ENCODE results near the gene PPEF2. TPM values are rescaled to one million over a fixed set of nuclear protein-coding genes. Genes with fewer than 3 reads are reported as not detected.

Gene PPEF2
- total RNA-seq, 2 experiments from 2014 or later: 0.49 to 0.56 TPM

DNA sequence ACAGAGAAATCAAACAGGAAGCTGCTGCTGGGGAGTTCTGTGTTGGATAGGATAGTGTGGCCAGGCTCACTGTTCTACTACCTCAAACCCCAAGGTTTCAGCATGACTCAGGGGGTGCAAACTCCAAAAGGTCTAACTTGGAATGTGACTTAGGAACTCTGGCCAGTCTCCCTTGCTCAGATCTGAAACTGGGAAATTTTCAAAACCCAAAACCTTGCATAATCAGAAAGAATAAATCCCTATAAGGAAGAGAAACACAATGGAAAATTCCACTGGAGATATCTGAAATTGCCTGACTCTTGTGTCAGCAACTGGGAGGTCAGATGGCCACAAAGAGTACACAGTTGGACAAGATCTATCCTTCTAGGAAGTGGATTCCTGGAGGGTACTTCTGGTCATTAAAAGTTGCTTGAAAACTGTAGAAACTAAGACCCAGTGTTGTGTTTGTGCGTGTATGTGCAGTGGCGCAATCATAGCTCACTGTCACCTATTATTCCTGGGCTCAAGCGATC lies 58.0 kb downstream of the PPEF2 start:
- no peak overlapping the region for H3K27ac ChIP-seq (ENCODE audit: low read depth in 1 of 2, low read length in 2 of 2)
- Mint-ChIP-seq H3K4me1 (ENCODE audit: low read depth) (no peaks in the 10 kb centered on the region), H3K36me3 (ENCODE audit: low read depth) (no peaks in the 10 kb centered on the region), H3K27ac (no peak overlapping the region), H3K27me3 (no peaks in the 10 kb centered on the region), H3K4me3 (no peak overlapping the region), H3K9me3 (no peaks in the 10 kb centered on the region)
- H3K4me1 ChIP-seq (ENCODE audit: insufficient read depth, low read length): peaks cover 4% of the 10 kb centered on the region
- H3K9me3 ChIP-seq (ENCODE audit: control insufficient read depth in 1 of 2, insufficient read depth in 1 of 2, low read length in 2 of 2): no peaks in the 10 kb centered on the region
- ChIA-PET POLR2A (no interaction called here), CTCF (no interaction called here)
- no peak overlapping the region for H3K4me3 ChIP-seq (ENCODE audit: low read length)
- ATAC-seq (ENCODE audit: poor library complexity): no peak
- H3K27me3 ChIP-seq (ENCODE audit: control insufficient read depth in 1 of 2, insufficient read depth in 2 of 2, low read length in 2 of 2): no peaks in the 10 kb centered on the region
- no peak for DNase-seq
- H3K36me3 ChIP-seq (ENCODE audit: insufficient read depth, low read length): no peaks in the 10 kb centered on the region
- intact Hi-C loops (cut with DNase I, micrococcal nuclease): no loop called here
- TF ChIP-seq, protein P1, sequence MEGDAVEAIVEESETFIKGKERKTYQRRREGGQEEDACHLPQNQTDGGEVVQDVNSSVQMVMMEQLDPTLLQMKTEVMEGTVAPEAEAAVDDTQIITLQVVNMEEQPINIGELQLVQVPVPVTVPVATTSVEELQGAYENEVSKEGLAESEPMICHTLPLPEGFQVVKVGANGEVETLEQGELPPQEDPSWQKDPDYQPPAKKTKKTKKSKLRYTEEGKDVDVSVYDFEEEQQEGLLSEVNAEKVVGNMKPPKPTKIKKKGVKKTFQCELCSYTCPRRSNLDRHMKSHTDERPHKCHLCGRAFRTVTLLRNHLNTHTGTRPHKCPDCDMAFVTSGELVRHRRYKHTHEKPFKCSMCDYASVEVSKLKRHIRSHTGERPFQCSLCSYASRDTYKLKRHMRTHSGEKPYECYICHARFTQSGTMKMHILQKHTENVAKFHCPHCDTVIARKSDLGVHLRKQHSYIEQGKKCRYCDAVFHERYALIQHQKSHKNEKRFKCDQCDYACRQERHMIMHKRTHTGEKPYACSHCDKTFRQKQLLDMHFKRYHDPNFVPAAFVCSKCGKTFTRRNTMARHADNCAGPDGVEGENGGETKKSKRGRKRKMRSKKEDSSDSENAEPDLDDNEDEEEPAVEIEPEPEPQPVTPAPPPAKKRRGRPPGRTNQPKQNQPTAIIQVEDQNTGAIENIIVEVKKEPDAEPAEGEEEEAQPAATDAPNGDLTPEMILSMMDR (IDR thresholded peaks at IDR 0.05): no peak

DNA sequence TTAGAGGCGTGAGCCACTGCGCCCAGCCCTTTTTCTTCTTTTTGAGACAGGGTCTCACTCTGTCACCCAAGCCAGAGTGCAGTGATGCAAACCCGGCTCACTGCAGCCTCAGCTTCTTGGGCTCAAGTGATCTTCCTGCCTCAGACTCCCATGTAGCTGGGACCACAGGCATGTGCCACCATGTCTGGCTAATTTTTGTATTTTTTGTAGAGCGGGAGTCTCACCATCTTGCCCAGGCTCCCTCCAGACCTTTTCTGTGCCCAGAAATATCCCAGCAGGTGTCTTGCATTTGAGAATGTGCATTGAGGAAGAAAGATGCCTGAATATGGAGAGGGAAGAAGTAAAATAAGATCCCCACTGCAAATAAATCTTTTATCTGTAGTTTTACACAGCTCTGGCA lies 58.7 kb downstream of the PPEF2 start:
- no peaks in the 10 kb centered on the region for H3K36me3 ChIP-seq (ENCODE audit: insufficient read depth, low read length)
- H3K27me3 ChIP-seq (ENCODE audit: control insufficient read depth in 1 of 2, insufficient read depth in 2 of 2, low read length in 2 of 2): no peaks in the 10 kb centered on the region
- ChIA-PET CTCF (no interaction called here), POLR2A (no interaction called here)
- H3K27ac ChIP-seq (ENCODE audit: low read depth in 1 of 2, low read length in 2 of 2): no peak overlapping the region
- H3K4me1 Mint-ChIP-seq (ENCODE audit: low read depth): no peaks in the 10 kb centered on the region
- no peak overlapping the region for H3K4me3 ChIP-seq (ENCODE audit: low read length)
- no peak for DNase-seq
- intact Hi-C loops (cut with DNase I, micrococcal nuclease): no loop called here
- H3K27ac Mint-ChIP-seq: no peak overlapping the region
- H3K36me3 Mint-ChIP-seq (ENCODE audit: low read depth): no peaks in the 10 kb centered on the region
- TF ChIP-seq, protein P1 (IDR thresholded peaks at IDR 0.05): no peak
- no peak overlapping the region for H3K4me3 Mint-ChIP-seq
- H3K27me3 Mint-ChIP-seq: no peaks in the 10 kb centered on the region
- no peaks in the 10 kb centered on the region for H3K9me3 ChIP-seq (ENCODE audit: control insufficient read depth in 1 of 2, insufficient read depth in 1 of 2, low read length in 2 of 2)
- H3K4me1 ChIP-seq (ENCODE audit: insufficient read depth, low read length): peaks cover 4% of the 10 kb centered on the region
- H3K9me3 Mint-ChIP-seq: no peaks in the 10 kb centered on the region
- no peak for ATAC-seq (ENCODE audit: poor library complexity)

- ATAC-seq (ENCODE audit: poor library complexity) (no peak), DNase-seq (no peak)
- no peak overlapping the region for H3K27ac ChIP-seq (ENCODE audit: low read depth in 1 of 2, low read length in 2 of 2)
- H3K36me3 Mint-ChIP-seq (ENCODE audit: low read depth): no peaks in the 10 kb centered on the region
- no peaks in the 10 kb centered on the region for H3K36me3 ChIP-seq (ENCODE audit: insufficient read depth, low read length)
- H3K27me3 Mint-ChIP-seq: no peaks in the 10 kb centered on the region
- ChIA-PET CTCF (no interaction called here), POLR2A (no interaction called here)
- intact Hi-C loops (cut with DNase I, micrococcal nuclease): no loop called here
- no peak overlapping the region for H3K27ac Mint-ChIP-seq
- no peaks in the 10 kb centered on the region for H3K9me3 ChIP-seq (ENCODE audit: control insufficient read depth in 1 of 2, insufficient read depth in 1 of 2, low read length in 2 of 2)
- H3K27me3 ChIP-seq (ENCODE audit: control insufficient read depth in 1 of 2, insufficient read depth in 2 of 2, low read length in 2 of 2): no peaks in the 10 kb centered on the region
- H3K4me1 Mint-ChIP-seq (ENCODE audit: low read depth): no peaks in the 10 kb centered on the region
- no peaks in the 10 kb centered on the region for H3K9me3 Mint-ChIP-seq
- H3K4me3 ChIP-seq (ENCODE audit: low read length): no peak overlapping the region
- no peak overlapping the region for H3K4me3 Mint-ChIP-seq
- no peaks in the 10 kb centered on the region for H3K4me1 ChIP-seq (ENCODE audit: insufficient read depth, low read length)
- TF ChIP-seq, protein P1 (IDR thresholded peaks at IDR 0.05): no peak
These were observed 60.4 kb downstream of the PPEF2 start for GRCh38 chr4:75841641-75842520.
